GM12801 (cell line): ENCODE results near the gene ZNF782.

Experiments used
- TF ChIP-seq, protein P1 (sequence below): IDR thresholded peaks from one replicate; pipeline ENCODE4 v1.5.1; 2011; ENCODE audit warnings: control low read depth; ENCODE audit not compliant: insufficient read length; ENCODE audit errors: extremely low read depth

The ZNF782 gene

DNA sequence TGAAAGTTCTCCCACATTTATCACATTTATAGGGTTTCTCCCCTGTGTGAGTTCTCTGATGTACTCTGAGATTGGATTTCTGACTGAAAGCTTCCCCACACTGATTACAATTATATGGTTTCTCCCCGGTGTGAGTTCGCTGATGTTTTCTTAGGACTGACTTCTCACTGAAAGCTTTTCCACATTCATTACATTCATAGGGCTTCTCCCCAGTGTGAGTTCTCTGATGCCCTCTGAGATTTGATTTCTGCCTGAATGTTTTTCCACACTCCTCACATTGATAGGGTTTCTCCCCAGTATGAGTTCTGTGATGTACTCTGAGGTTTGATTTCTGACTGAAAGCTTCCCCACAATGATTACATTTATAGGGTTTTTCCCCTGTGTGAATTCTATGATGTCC, 36.3 kb downstream of the ZNF782 start:
- TF ChIP-seq, protein P1, sequence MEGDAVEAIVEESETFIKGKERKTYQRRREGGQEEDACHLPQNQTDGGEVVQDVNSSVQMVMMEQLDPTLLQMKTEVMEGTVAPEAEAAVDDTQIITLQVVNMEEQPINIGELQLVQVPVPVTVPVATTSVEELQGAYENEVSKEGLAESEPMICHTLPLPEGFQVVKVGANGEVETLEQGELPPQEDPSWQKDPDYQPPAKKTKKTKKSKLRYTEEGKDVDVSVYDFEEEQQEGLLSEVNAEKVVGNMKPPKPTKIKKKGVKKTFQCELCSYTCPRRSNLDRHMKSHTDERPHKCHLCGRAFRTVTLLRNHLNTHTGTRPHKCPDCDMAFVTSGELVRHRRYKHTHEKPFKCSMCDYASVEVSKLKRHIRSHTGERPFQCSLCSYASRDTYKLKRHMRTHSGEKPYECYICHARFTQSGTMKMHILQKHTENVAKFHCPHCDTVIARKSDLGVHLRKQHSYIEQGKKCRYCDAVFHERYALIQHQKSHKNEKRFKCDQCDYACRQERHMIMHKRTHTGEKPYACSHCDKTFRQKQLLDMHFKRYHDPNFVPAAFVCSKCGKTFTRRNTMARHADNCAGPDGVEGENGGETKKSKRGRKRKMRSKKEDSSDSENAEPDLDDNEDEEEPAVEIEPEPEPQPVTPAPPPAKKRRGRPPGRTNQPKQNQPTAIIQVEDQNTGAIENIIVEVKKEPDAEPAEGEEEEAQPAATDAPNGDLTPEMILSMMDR, result no peak

DNA sequence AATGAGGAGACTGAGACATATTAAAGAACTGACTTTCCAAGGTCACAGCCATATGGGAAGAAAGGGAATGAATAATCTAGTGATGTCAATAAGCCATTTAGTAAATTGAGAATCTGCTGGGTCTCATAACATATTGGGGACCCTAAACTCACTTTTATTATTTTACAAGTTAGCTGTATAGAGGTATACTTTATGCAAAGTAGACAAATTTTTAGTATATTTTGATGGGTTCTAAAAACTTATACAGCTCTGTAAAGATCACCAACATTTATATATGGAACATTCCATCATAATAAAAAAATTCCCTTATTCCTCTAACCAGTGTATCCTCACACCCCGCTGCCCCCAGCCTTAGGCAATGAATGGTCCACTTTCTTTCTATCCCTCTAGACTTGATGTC, 40.7 kb downstream of the ZNF782 start:
- TF ChIP-seq, protein P1, result no peak

DNA sequence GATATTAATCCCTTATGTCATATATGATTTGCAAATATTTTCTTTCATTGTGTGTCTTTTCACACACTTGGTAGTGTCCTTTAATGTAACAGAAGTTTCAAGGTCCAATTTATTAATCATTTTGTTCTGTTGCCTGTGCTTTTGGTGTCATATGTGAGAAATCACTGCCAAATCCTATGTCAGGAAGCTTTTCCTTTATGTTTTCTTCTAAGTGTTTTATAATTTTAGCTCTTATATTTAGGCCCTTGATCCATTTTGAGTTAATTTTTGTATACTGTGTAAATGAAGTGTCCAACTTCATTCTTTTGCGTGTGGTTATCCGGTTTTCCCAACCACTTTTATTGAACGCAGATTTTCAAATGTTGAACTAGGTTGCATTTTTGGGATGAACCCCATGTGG, 70.3 kb downstream of the ZNF782 start:
- TF ChIP-seq, protein P1, result no peak

DNA sequence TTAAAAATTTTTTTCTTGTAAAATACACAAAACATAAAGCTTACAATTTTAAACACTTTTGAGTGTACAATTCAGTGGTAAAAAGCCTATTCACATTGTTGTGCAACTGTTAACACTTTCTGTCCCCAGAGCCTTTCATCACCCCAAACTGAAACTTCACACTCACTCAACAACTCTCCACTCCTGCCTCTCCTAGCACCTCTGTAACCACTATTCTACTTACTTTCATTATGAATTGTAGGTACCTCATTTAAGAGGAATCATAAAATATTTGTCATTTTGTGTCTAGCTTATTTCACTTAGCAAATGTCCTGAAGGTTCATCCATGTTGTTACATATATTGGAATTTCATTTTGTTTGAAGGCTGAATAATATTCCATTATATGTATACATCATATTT, 72.1 kb downstream of the ZNF782 start:
- TF ChIP-seq, protein P1, result no peak

DNA sequence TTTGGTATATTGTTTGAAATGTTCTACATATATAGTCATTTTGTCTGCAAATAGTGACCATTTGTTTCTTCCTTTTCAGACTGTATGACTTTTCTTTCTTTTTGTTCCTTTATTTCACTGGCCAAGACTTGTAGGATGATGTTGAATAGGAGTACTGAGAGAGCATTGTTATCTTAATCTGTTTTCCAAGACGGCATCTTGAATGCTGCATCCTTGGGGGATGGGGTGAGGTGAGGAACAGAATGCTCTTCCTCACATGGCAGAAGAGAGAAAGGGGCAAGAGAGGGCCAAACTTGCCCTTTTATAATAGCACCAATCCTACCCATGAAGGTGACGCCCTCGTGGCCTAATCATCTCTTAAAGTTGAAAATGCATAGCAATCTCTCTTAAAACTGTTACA, 72.8 kb downstream of the ZNF782 start:
- TF ChIP-seq, protein P1, result no peak

DNA sequence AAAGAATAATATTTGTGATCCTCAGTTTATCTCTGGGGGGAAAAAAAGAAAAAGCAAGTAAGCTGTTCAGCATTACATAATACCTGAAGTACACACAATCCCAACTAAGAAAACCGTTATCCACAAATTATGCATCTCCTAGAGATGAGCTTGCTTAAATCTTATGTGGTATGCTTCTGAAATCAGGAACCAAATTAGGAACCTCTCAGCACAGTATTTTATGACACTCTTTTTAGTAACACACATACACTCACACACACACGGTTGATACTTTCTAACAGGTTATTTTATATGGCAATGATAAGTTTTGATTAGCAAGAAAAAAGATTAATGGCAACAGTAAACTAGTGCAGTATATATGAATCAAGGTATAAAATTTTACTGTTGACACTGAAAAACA, 75.2 kb downstream of the ZNF782 start:
- TF ChIP-seq, protein P1, result no peak

DNA sequence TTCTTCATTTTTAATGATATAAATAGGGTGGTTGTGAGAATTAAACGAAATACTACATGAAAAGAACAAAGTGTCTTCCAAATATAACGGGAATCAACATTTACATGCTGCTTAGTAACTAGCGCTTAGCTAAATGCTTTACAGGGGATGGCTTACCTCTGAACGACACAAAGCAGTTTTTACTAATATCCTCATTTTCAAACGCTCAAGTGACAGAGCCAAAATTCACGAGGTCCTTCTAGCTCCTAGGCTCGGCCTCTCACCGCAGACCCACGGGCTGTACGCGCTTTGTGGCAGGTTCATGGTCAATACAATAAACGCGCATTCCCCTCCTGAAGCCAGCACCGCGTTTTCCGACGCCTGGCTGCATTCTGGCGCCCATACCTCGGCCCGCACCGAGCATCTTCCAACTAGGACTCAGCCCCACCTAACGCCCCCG, 76.9 kb downstream of the ZNF782 start:
- TF ChIP-seq, protein P1, result no peak

DNA sequence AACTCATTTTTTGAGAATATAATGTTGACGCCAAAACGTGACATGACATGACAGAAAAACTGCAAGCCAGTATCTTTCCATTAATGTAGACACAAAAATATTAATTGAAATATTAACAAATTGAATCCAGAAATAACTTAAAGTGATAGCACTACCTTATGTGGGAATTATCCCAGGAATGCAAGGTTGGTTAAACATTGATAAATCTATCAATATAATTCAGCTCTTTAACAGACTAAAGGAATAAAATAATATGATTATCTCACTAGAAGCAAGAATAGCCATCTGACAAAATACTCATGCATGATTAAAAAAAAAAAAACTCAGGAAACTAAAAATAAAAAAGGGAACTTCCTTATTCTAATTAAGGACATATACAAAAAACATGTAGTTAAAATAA, 83.2 kb downstream of the ZNF782 start:
- TF ChIP-seq, protein P1, result no peak
